Vagina (tissue), 2 donors: ENCODE results near the gene TTC9C. TPM values are rescaled to one million over a fixed set of nuclear protein-coding genes. Genes with fewer than 3 reads are reported as not detected.
A peak's percentile ranks its signal among the peaks of the same experiment; 100 is the strongest.
"Not testable (repeated sequence)": the region's sequence is repeated elsewhere in the genome, so short reads cannot be mapped to it uniquely, and the experiment has no call there.

ENCODE experiments used
- DNase-seq, 2 donors: peaks; one replicate each; pipeline ENCODE4 v3.0.0-alpha.2; 2017; ENCODE audit errors: extremely low spot score in 2 of 2
- H3K27ac ChIP-seq: fragments of 200-600 bp; sonication (generic); one replicate; pipeline ENCODE4 v1.5.1; 2019
- H3K27me3 ChIP-seq: fragments of 200-600 bp; sonication (generic); one replicate; pipeline ENCODE4 v1.5.1; 2019
- H3K36me3 ChIP-seq, 2 donors: fragments of 200-600 bp; sonication (generic); one replicate each; pipeline ENCODE4 v1.5.1; 2017 to 2019
- H3K4me1 ChIP-seq: fragments of 200-600 bp; sonication (generic); one replicate; pipeline ENCODE4 v1.5.1; 2019
- H3K4me3 ChIP-seq, 2 donors: fragments of 200-600 bp; sonication (generic); 1 replicate in 1 of 2; 2 replicates in 1 of 2; pipeline ENCODE4 v1.5.1; 2016 to 2019
- H3K9me3 ChIP-seq: fragments of 200-600 bp; sonication (generic); one replicate; pipeline ENCODE4 v1.5.1; 2019
- POLR2A ChIP-seq, 2 donors: fragments of 450-650 bp; IDR thresholded peaks; one replicate each; pipeline ENCODE4 v1.6.1; 2017; ENCODE audit warnings: antibody characterized with exemption in 2 of 2, mild to moderate bottlenecking in 2 of 2, moderate library complexity in 2 of 2
- POLR2AphosphoS5 ChIP-seq, 2 donors: sonication (generic); formaldehyde crosslinking; IDR thresholded peaks; one replicate each; pipeline ENCODE4 v1.9.0; 2017; ENCODE audit warnings: antibody characterized with exemption in 2 of 2, mild to moderate bottlenecking in 2 of 2, low read depth in 1 of 2; ENCODE audit not compliant: insufficient read depth in 1 of 2
- intact Hi-C: fragments of 100-400 bp; cut with DNase I; formaldehyde crosslinking; loops from one replicate; pipeline ENCODE4 v1.15.1; 2023
- total RNA-seq: library from RNA; depleted of rRNA; stranded (reverse); fragments of >200 nt; gene quantifications from one replicate; pipeline ENCODE4 v1.2.3, GENCODE V29; 2016
- TF ChIP-seq, protein P1 (sequence below), 3 experiments: fragments of 450-650 bp in 2 of 3; fragments of 200-600 bp in 1 of 3; sonication (generic) in 1 of 3; IDR thresholded peaks; one replicate each; pipeline ENCODE4 v1.5.1; 2017 to 2019; ENCODE audit warnings: antibody characterized with exemption in 3 of 3, mild to moderate bottlenecking in 2 of 3, moderate library complexity in 2 of 3

The TTC9C gene
- total RNA-seq, 1 donor from 2014 or later = 18.7 TPM

DNA sequence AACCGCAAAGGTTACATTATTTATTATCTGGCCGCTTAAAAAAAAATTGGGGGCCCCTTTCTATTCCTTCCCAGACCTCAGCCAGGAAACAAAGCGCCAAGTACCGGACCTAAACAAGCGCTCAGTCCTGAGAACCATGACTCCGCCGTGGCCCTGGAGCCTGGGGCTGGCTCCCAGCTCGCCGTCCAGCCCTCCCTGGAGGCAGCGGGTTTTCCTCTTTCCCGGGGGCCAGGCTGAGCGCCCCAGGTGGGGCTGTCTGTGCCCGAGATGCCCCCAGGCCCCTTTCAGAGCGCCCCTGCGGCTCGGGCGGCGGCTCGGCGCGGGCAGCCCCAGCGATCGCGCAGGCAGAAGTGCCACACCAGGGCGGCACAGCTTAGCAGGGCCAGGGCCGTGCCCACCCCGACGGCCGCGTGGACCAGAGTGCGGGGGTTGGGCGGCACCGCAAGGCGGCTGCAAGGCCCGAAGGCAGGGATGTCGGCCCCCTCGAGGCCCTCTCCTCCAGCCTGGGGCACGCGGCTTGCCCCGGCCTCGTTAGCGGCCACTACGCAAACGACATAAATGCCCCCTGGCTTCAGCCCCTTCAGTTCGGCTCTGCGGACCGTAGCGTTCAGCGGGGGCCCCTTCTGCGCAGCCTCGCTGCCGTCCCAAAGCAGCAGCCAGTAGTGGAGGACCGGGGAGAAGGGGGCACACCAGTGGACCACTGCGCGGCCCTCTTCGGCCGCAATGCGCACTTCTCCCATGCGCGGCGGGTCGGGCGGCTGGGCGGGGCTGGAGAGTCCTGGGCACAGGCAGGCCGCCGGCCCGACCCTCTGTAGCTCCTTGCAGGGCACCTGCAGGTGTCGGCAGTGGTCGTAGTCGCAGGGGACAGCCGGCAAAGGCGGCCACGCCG is 40.5 kb upstream of the TTC9C start:
- Histone ChIP-seq H3K27me3 (no peaks in the 10 kb centered on the region), H3K9me3 (no peaks in the 10 kb centered on the region), H3K36me3 (peaks cover 0 to 15% of the 10 kb centered on the region in 2 donors), H3K27ac (peak overlapping the region; percentile 89), H3K4me3 (peak overlapping the region; percentile 45 to 50), H3K4me1 (peaks cover 31% of the 10 kb centered on the region)
- no peak for DNase-seq
- intact Hi-C loops = no loop called here
- TF ChIP-seq POLR2A (IDR thresholded peaks at IDR 0.05) (no peak), POLR2AphosphoS5 (IDR thresholded peaks at IDR 0.05; ENCODE audit: insufficient read depth in 1 of 2, low read depth in 1 of 2) (peak in 1 of 2 donors; percentile 63)
- TF ChIP-seq, protein P1, sequence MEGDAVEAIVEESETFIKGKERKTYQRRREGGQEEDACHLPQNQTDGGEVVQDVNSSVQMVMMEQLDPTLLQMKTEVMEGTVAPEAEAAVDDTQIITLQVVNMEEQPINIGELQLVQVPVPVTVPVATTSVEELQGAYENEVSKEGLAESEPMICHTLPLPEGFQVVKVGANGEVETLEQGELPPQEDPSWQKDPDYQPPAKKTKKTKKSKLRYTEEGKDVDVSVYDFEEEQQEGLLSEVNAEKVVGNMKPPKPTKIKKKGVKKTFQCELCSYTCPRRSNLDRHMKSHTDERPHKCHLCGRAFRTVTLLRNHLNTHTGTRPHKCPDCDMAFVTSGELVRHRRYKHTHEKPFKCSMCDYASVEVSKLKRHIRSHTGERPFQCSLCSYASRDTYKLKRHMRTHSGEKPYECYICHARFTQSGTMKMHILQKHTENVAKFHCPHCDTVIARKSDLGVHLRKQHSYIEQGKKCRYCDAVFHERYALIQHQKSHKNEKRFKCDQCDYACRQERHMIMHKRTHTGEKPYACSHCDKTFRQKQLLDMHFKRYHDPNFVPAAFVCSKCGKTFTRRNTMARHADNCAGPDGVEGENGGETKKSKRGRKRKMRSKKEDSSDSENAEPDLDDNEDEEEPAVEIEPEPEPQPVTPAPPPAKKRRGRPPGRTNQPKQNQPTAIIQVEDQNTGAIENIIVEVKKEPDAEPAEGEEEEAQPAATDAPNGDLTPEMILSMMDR (IDR thresholded peaks at IDR 0.05) = no peak

DNA sequence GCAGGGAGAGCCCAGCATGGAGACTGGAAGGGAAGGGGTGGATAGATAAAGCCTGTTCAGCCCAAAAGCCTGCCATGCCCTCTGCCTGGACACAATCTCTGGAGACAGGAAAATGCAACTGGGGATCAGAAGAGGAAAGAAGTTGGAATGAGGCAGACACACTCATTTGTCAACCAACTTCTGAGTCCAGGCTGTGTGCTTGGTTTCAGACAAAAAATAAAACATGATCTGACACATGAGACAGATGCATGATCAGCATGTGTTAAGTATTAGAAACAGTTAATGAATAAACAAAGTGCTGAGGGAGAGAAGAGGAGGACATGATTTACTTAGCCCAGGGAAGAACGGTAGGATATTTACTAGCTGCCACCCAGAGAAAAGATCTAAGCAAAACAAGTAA is 39.8 kb upstream of the TTC9C start:
- TF ChIP-seq POLR2AphosphoS5 (IDR thresholded peaks at IDR 0.05; ENCODE audit: insufficient read depth in 1 of 2, low read depth in 1 of 2) (no peak), POLR2A (IDR thresholded peaks at IDR 0.05) (no peak)
- TF ChIP-seq, protein P1 (IDR thresholded peaks at IDR 0.05) = no peak
- Histone ChIP-seq H3K27ac (peak overlapping the region; percentile 89), H3K4me1 (peaks cover 31% of the 10 kb centered on the region), H3K4me3 (peak overlapping the region; percentile 45 to 50), H3K36me3 (peaks cover 0 to 15% of the 10 kb centered on the region in 2 donors), H3K27me3 (no peaks in the 10 kb centered on the region), H3K9me3 (no peaks in the 10 kb centered on the region)
- no peak for DNase-seq
- intact Hi-C loops = no loop called here

DNA sequence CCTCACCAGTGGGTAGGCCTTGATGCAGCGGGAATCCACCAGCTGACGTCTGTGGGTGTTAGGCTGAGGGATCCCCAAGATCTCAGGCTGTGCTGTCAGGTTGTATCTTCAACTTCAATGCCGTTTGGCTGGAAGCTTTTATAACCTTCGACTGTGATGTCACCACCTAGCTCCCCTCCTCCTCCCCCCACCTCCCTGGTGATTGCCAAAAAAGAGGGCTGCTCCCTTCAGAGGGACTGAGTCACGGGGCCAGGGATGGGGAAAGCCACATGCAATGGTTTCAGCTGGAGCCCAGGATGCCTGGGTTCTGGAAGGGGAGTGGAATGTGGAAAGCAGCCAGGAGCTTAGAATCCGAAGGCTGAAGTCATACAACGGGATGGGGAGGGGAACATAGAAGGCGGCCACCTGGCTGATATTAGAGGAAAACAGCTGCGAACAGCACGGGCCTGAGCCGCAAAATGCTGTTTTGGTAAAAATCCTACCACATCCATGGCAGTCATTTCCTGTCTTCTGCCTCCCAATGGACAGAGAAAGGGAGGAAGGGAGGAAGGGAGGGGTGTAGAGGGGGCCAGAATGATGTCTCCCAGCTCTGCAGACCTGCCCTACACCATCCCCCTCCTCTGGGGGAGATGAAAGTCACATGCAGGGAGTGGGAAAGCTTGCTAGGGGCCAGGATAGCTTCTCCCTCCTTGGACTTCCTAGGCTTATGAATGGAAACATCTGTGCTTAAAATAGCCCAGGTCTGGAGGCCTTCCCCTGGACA is 38.7 kb upstream of the TTC9C start, which contains the start of gene LRRN4CL:
TSS of gene LRRN4CL (minus strand) at position 110 of the 763 bp plus-strand sequence. CDS start 1,022 bp downstream, outside the sequence.
- H3K4me3 ChIP-seq = peak within 1 kb of the TSS; percentile 45 to 50

DNA sequence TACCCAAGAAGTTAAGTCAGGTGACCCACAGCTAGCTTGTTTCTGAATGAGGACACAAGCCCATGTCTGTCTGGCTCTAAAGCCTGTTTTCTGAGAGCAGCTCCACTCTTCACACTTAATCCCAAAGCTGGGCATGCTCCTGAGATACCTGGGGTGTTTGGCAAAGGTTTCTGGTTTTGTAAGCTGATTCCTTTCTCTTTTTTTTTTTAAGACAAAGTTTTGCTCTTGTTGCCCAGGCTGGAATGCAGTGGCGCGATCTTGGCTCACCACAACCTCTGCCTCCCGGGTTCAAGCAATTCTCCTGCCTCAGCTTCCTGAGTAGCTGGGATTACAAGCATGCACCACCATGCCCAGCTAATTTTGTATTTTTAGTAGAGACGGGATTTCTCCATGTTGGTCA is 34.7 kb upstream of the TTC9C start:
- H3K9me3 ChIP-seq, intact Hi-C loops, DNase-seq, H3K27ac ChIP-seq, H3K4me3 ChIP-seq, H3K27me3 ChIP-seq: not testable (repeated sequence)
- peaks cover 0 to 15% of the 10 kb centered on the region in 2 donors for H3K36me3 ChIP-seq
- peaks cover 18% of the 10 kb centered on the region for H3K4me1 ChIP-seq

More for the DNA sequence above, 38.7 kb upstream of the TTC9C start, which contains the start of gene LRRN4CL:
- intact Hi-C loops = no loop called here
- peaks cover 0 to 15% of the 10 kb centered on the region in 2 donors for H3K36me3 ChIP-seq
- H3K27me3 ChIP-seq = no peaks in the 10 kb centered on the region
- peaks cover 31% of the 10 kb centered on the region for H3K4me1 ChIP-seq
- H3K27ac ChIP-seq = peak within 1 kb of the TSS; percentile 89
- TF ChIP-seq POLR2AphosphoS5 (IDR thresholded peaks at IDR 0.05; ENCODE audit: insufficient read depth in 1 of 2, low read depth in 1 of 2) = peak; percentile 88 to 91
- peak in 1 of 2 donors; percentile 82 for TF ChIP-seq POLR2A (IDR thresholded peaks at IDR 0.05)
- TF ChIP-seq, protein P1 (IDR thresholded peaks at IDR 0.05) = no peak
- peak in 1 of 2 donors; percentile 98 for DNase-seq
- H3K9me3 ChIP-seq = no peaks in the 10 kb centered on the region

DNA sequence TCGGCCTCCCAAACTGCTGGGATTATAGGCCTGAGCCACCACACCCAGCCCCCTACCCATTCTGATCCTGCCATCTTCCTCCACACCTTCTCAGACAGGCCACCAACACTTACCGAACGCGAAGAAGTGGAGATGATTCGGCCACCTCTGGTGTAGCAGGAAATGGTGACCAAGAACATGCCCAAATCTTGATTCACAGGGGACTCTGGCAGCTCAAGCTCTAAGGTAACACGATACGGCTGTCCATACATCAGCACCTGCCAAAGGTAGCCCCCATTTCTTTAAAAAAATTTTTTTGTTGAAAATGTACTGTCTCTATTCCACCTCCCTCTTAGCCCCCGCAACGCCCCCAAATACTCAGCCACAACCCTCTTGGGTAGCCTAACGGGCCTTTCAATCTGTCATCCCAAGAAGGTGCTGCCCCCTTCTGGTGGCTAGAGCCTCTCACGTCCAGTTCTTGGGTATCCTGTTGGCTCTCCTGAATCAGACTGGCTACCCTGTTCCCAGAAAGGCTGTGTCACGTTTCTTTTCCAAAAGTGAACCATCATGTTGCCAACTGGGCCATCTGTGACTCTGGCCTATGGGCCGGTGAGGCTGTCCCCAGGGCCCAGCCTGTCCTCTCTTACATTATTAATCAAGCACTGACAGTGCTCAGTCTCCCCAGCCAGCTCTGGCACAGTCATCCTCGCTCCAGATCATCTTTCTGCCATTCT is 33.7 kb upstream of the TTC9C start:
- no peaks in the 10 kb centered on the region for H3K27me3 ChIP-seq
- no peaks in the 10 kb centered on the region for H3K9me3 ChIP-seq
- peaks cover 0 to 15% of the 10 kb centered on the region in 2 donors for H3K36me3 ChIP-seq
- H3K27ac ChIP-seq = no peak overlapping the region
- TF ChIP-seq POLR2A (IDR thresholded peaks at IDR 0.05) (no peak), POLR2AphosphoS5 (IDR thresholded peaks at IDR 0.05; ENCODE audit: insufficient read depth in 1 of 2, low read depth in 1 of 2) (peak in 1 of 2 donors; percentile 11)
- TF ChIP-seq, protein P1 (IDR thresholded peaks at IDR 0.05) = peak; percentile 69 to 82 (median 76)
- intact Hi-C loops = no loop called here
- H3K4me1 ChIP-seq = peaks cover 12% of the 10 kb centered on the region
- no peak for DNase-seq
- H3K4me3 ChIP-seq = no peak overlapping the region
